Calu3 (cell line): ENCODE measurements around the gene CTNNAL1. TPM values are rescaled to one million over a fixed set of nuclear protein-coding genes. Genes with fewer than 3 reads are reported as not detected.

ENCODE experiments used
- BruUV-seq: library from RNA; stranded (reverse); fragments of 400-500 nt; replicated peaks from 2 replicates; lab custom pipeline; 2021; lab: Mats Ljungman, UMichigan
- CTCF ChIA-PET: fragments of 300-600 bp; sonication (Branson Sonifier 250); formaldehyde crosslinking; loops from one replicate; lab custom pipeline; 2022; ENCODE audit warnings: antibody characterized with exemption; lab: Charles Lee
- DNase-seq: peaks from one replicate; pipeline ENCODE4 v3.0.0; 2022
- H3K27ac Mint-ChIP-seq: one replicate; pipeline ENCODE4 v1.8.0; 2022; ENCODE audit warnings: mixed read lengths; ENCODE audit not compliant: unreplicated experiment
- H3K27me3 Mint-ChIP-seq: one replicate; pipeline ENCODE4 v1.8.0; 2022; ENCODE audit warnings: mixed read lengths; ENCODE audit not compliant: unreplicated experiment
- H3K36me3 Mint-ChIP-seq: one replicate; pipeline ENCODE4 v1.8.0; 2022; ENCODE audit warnings: mild to moderate bottlenecking, moderate library complexity, mixed read lengths; ENCODE audit not compliant: insufficient read depth, unreplicated experiment
- H3K4me1 Mint-ChIP-seq: one replicate; pipeline ENCODE4 v1.8.0; 2022; ENCODE audit warnings: mild to moderate bottlenecking, low read depth, mixed read lengths; ENCODE audit not compliant: unreplicated experiment
- H3K4me3 Mint-ChIP-seq: one replicate; pipeline ENCODE4 v1.8.0; 2022; ENCODE audit warnings: mild to moderate bottlenecking, low read depth, moderate library complexity, mixed read lengths; ENCODE audit not compliant: unreplicated experiment
- H3K9me3 Mint-ChIP-seq: one replicate; pipeline ENCODE4 v1.8.0; 2022; ENCODE audit warnings: low read depth, mixed read lengths; ENCODE audit not compliant: unreplicated experiment
- intact Hi-C: fragments of 100-400 bp; cut with micrococcal nuclease; formaldehyde crosslinking; loops from one replicate; pipeline ENCODE4 v1.10.0; 2022; ENCODE audit not compliant: unreplicated experiment
- total RNA-seq: library from RNA; stranded (reverse); gene quantifications from 2 replicates; pipeline ENCODE4 v1.2.3, GENCODE V29; 2022
- TF ChIP-seq, protein P1 (sequence below): fragments of 200-600 bp; IDR thresholded peaks from one replicate; pipeline ENCODE4 v1.8.0; 2022; ENCODE audit warnings: antibody characterized with exemption; ENCODE audit not compliant: unreplicated experiment

CTNNAL1 gene
- total RNA-seq, 1 experiment from 2014 or later = 20.6 TPM

- Mint-ChIP-seq H3K4me3 (no peak overlapping the region), H3K27me3 (no peaks in the 10 kb centered on the region), H3K4me1 (no peaks in the 10 kb centered on the region), H3K36me3 (peaks cover 3% of the 10 kb centered on the region), H3K9me3 (no peaks in the 10 kb centered on the region), H3K27ac (no peak overlapping the region)
- TF ChIP-seq, protein P1, sequence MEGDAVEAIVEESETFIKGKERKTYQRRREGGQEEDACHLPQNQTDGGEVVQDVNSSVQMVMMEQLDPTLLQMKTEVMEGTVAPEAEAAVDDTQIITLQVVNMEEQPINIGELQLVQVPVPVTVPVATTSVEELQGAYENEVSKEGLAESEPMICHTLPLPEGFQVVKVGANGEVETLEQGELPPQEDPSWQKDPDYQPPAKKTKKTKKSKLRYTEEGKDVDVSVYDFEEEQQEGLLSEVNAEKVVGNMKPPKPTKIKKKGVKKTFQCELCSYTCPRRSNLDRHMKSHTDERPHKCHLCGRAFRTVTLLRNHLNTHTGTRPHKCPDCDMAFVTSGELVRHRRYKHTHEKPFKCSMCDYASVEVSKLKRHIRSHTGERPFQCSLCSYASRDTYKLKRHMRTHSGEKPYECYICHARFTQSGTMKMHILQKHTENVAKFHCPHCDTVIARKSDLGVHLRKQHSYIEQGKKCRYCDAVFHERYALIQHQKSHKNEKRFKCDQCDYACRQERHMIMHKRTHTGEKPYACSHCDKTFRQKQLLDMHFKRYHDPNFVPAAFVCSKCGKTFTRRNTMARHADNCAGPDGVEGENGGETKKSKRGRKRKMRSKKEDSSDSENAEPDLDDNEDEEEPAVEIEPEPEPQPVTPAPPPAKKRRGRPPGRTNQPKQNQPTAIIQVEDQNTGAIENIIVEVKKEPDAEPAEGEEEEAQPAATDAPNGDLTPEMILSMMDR = no peak
- DNase-seq = no peak
- no TSS peak for BruUV-seq
- CTCF ChIA-PET = interaction anchor here (0.7 kb wide), 1 partner anchor 84 kb away, joined by 7 read pairs; no protein-coding TSS in a partner anchor
- intact Hi-C loops = no loop called here
Measured at GRCh38 chr9:108911820-108912219, 101.5 kb downstream of the CTNNAL1 start.

DNA sequence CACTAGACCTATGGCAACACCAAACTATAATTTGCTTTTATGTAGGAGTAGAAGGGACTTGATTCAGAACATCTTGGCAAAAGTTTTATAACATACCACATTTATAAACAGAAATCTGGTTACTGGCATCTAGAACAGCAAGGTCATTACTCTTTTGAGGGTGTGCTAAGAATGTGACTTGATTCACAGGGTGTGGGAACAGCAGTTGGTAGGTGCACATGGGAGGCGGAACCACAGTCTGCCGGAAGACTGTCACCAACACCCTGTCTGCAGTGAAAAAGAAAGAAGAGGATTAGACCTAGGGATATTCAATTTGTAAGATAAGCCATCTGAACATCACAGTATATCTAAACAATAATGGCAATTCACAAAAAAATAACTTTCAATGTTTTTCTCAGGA, 102.4 kb downstream of the CTNNAL1 start:
- no peaks in the 10 kb centered on the region for H3K27me3 Mint-ChIP-seq
- BruUV-seq = no TSS peak
- no peak overlapping the region for H3K4me3 Mint-ChIP-seq
- no peaks in the 10 kb centered on the region for H3K9me3 Mint-ChIP-seq
- DNase-seq = no peak
- TF ChIP-seq, protein P1 = no peak
- intact Hi-C loops = no loop called here
- no peaks in the 10 kb centered on the region for H3K4me1 Mint-ChIP-seq
- CTCF ChIA-PET = no interaction called here
- no peak overlapping the region for H3K27ac Mint-ChIP-seq
- peaks cover 5% of the 10 kb centered on the region for H3K36me3 Mint-ChIP-seq

- no TSS peak for BruUV-seq
- CTCF ChIA-PET = interaction anchor here (0.7 kb wide), 1 partner anchor 637 kb away, joined by 4 read pairs; no protein-coding TSS in a partner anchor
- Mint-ChIP-seq H3K27ac (no peak overlapping the region), H3K4me1 (no peaks in the 10 kb centered on the region), H3K9me3 (no peaks in the 10 kb centered on the region), H3K27me3 (no peaks in the 10 kb centered on the region), H3K4me3 (no peak overlapping the region), H3K36me3 (peaks cover 5% of the 10 kb centered on the region)
- intact Hi-C loops = no loop called here
- TF ChIP-seq, protein P1 = no peak
- DNase-seq = no peak
Measured at GRCh38 chr9:108910402-108910801, 102.9 kb downstream of the CTNNAL1 start.

DNA sequence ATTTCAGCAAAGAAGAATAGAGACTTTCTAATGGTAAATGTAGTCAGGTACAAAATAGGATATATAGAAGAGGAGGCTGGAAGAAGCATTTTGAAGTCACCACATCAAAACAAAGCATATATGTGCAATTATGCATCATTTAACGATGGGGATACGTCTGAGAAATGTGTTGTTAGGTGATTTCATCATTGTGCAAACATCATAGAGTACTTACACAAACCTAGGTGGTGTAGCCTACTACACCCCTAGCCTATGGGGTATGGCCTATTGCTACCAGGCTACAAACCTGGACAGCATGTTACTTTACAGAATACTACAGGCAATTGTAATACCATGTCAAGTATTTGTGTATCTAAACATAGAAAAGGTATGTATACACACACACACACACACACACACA, 107.8 kb downstream of the CTNNAL1 start:
- Mint-ChIP-seq H3K27me3 (no peaks in the 10 kb centered on the region), H3K4me1 (no peaks in the 10 kb centered on the region), H3K36me3 (peaks cover 5% of the 10 kb centered on the region), H3K27ac (no peak overlapping the region), H3K9me3 (no peaks in the 10 kb centered on the region), H3K4me3 (no peak overlapping the region)
- CTCF ChIA-PET = no interaction called here
- intact Hi-C loops = no loop called here
- no peak for DNase-seq
- TF ChIP-seq, protein P1 = no peak
- BruUV-seq = no TSS peak
